Measurements from ENCODE around the gene MALRD1. TPM values are rescaled to one million over a fixed set of nuclear protein-coding genes. Genes with fewer than 3 reads are reported as not detected.

MALRD1 gene
- total RNA-seq, 4 donors from 2014 or later, result 0.75 to 2.4 (median 0.82) TPM; not detected in 1

- in situ Hi-C loops (cut with MboI; ENCODE audit: low pct_ligation_motif_present in 1 of 4, low pct_unique_long_range_greater_than_20kb in 1 of 4, low sequenced_read_pairs in 3 of 4) (no loop called here), intact Hi-C loops (cut with DNase I; ENCODE audit: low total_unique reads) (no loop called here)
- H3K27ac ChIP-seq, result no peak overlapping the region
- TF ChIP-seq EP300 (IDR thresholded peaks at IDR 0.05; ENCODE audit: low read depth) (no peak), POLR2A (IDR thresholded peaks at IDR 0.05) (no peak), POLR2AphosphoS5 (IDR thresholded peaks at IDR 0.05) (no peak)
- TF ChIP-seq, protein P1, sequence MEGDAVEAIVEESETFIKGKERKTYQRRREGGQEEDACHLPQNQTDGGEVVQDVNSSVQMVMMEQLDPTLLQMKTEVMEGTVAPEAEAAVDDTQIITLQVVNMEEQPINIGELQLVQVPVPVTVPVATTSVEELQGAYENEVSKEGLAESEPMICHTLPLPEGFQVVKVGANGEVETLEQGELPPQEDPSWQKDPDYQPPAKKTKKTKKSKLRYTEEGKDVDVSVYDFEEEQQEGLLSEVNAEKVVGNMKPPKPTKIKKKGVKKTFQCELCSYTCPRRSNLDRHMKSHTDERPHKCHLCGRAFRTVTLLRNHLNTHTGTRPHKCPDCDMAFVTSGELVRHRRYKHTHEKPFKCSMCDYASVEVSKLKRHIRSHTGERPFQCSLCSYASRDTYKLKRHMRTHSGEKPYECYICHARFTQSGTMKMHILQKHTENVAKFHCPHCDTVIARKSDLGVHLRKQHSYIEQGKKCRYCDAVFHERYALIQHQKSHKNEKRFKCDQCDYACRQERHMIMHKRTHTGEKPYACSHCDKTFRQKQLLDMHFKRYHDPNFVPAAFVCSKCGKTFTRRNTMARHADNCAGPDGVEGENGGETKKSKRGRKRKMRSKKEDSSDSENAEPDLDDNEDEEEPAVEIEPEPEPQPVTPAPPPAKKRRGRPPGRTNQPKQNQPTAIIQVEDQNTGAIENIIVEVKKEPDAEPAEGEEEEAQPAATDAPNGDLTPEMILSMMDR (IDR thresholded peaks at IDR 0.05), result no peak
- H3K4me3 ChIP-seq, result no peak overlapping the region
- no peaks in the 10 kb centered on the region for H3K4me1 ChIP-seq
- H3K36me3 ChIP-seq, result no peaks in the 10 kb centered on the region
- H3K27me3 ChIP-seq, result no peaks in the 10 kb centered on the region
- WGBS, 2 donors (ENCODE audit: low coverage in 1 of 2), result 48 to 70% methylated on average over 3 of the region's 3 CpGs
- H3K9me3 ChIP-seq, result no peaks in the 10 kb centered on the region
- no peak for DNase-seq
Observed at GRCh38 chr10:19541299-19541698, 492.7 kb downstream of the MALRD1 start.

- no peak for DNase-seq
- Histone ChIP-seq H3K9me3 (no peaks in the 10 kb centered on the region), H3K4me1 (peaks cover 0 to 14% (median 9%) of the 10 kb centered on the region in 4 donors), H3K27me3 (no peaks in the 10 kb centered on the region), H3K4me3 (no peak overlapping the region), H3K36me3 (no peaks in the 10 kb centered on the region), H3K27ac (no peak overlapping the region)
- in situ Hi-C loops (cut with MboI; ENCODE audit: low pct_ligation_motif_present in 1 of 4, low pct_unique_long_range_greater_than_20kb in 1 of 4, low sequenced_read_pairs in 3 of 4), result no loop called here
- TF ChIP-seq, protein P1 (IDR thresholded peaks at IDR 0.05), result no peak
- TF ChIP-seq EP300 (IDR thresholded peaks at IDR 0.05; ENCODE audit: low read depth) (no peak), POLR2A (IDR thresholded peaks at IDR 0.05) (no peak)
- intact Hi-C loops (cut with DNase I; ENCODE audit: low total_unique reads), result no loop called here
- 47 to 48% methylated on average over 3 of the region's 3 CpGs for WGBS, 2 donors (ENCODE audit: low coverage in 1 of 2)
Observed at GRCh38 chr10:19546224-19546623, 497.6 kb downstream of the MALRD1 start.

DNA sequence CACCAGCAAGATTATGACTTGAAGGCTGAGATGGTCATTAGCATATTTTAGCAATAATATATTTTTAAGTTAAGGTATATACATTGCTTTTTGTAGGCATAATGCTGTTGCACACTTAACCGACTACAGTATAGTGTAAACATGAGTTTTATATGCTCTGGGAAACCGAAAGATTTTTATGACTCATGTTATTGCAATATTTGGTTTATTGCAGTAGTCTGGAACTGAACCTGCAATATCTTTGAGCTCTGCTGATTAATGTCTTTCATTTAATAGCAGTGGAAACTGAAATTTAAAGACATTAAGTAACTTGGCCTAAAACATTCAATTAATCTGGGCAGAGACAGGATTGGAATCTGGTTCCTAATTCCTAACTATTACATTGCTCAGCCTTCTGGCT, 500.9 kb downstream of the MALRD1 start:
- intact Hi-C loops (cut with DNase I; ENCODE audit: low total_unique reads), result no loop called here
- DNase-seq, result no peak

GRCh38 chr10:19556666-19557065, 508.1 kb downstream of the MALRD1 start:
- 44 to 79% methylated on average over 2 of the region's 2 CpGs for WGBS, 2 donors (ENCODE audit: low coverage in 1 of 2)
- intact Hi-C loops (cut with DNase I; ENCODE audit: low total_unique reads), result no loop called here
- no peak overlapping the region for H3K27ac ChIP-seq
- no peaks in the 10 kb centered on the region for H3K4me1 ChIP-seq
- no peak overlapping the region for H3K4me3 ChIP-seq
- TF ChIP-seq EP300 (IDR thresholded peaks at IDR 0.05; ENCODE audit: low read depth) (no peak), POLR2AphosphoS5 (IDR thresholded peaks at IDR 0.05) (no peak), POLR2A (IDR thresholded peaks at IDR 0.05) (no peak)
- TF ChIP-seq, protein P1 (IDR thresholded peaks at IDR 0.05), result no peak
- no peak for DNase-seq
- no peaks in the 10 kb centered on the region for H3K36me3 ChIP-seq
- no peaks in the 10 kb centered on the region for H3K27me3 ChIP-seq
- in situ Hi-C loops (cut with MboI; ENCODE audit: low pct_ligation_motif_present in 1 of 4, low pct_unique_long_range_greater_than_20kb in 1 of 4, low sequenced_read_pairs in 3 of 4), result no loop called here
- H3K9me3 ChIP-seq, result no peaks in the 10 kb centered on the region

More for the DNA sequence above, 500.9 kb downstream of the MALRD1 start:
- Histone ChIP-seq H3K4me1 (peaks cover 0 to 14% (median 9%) of the 10 kb centered on the region in 4 donors), H3K9me3 (no peaks in the 10 kb centered on the region), H3K4me3 (no peak overlapping the region), H3K36me3 (no peaks in the 10 kb centered on the region), H3K27ac (no peak overlapping the region), H3K27me3 (no peaks in the 10 kb centered on the region)
- 22 to 29% methylated on average over 2 of the region's 2 CpGs for WGBS, 2 donors (ENCODE audit: low coverage in 1 of 2)
- TF ChIP-seq POLR2AphosphoS5 (IDR thresholded peaks at IDR 0.05) (no peak), EP300 (IDR thresholded peaks at IDR 0.05; ENCODE audit: low read depth) (no peak), POLR2A (IDR thresholded peaks at IDR 0.05) (no peak)
- TF ChIP-seq, protein P1 (IDR thresholded peaks at IDR 0.05), result no peak
- in situ Hi-C loops (cut with MboI; ENCODE audit: low pct_ligation_motif_present in 1 of 4, low pct_unique_long_range_greater_than_20kb in 1 of 4, low sequenced_read_pairs in 3 of 4), result no loop called here
